Stomach (tissue), 9 donors: ENCODE measurements around the gene ROCK2. TPM values are rescaled to one million over a fixed set of nuclear protein-coding genes. Genes with fewer than 3 reads are reported as not detected.

Experiments
- DNase-seq, 2 donors: peaks; one replicate each; pipeline versions ENCODE4 v3.0.0 to v3.0.0-alpha.2; 2013 to 2019
- H3K27ac ChIP-seq, 5 donors: fragments of 200-600 bp in 4 of 5; sonication (generic) in 4 of 5; one replicate each; pipeline ENCODE4 v1.5.1; 2013 to 2019; ENCODE audit warnings: mild to moderate bottlenecking in 1 of 5, moderate library complexity in 1 of 5
- H3K27me3 ChIP-seq, 3 donors: fragments of 200-600 bp; sonication (generic); one replicate each; pipeline ENCODE4 v1.5.1; 2017 to 2019; ENCODE audit warnings: mixed run types in 1 of 3
- H3K36me3 ChIP-seq, 4 donors: fragments of 200-600 bp; sonication (generic); 1 replicate in 3 of 4; 2 replicates in 1 of 4; pipeline ENCODE4 v1.5.1; 2016 to 2019
- H3K4me1 ChIP-seq, 4 donors: fragments of 200-600 bp; sonication (generic); one replicate each; pipeline ENCODE4 v1.5.1; 2016 to 2019
- H3K4me3 ChIP-seq, 4 donors: fragments of 200-600 bp; sonication (generic) in 3 of 4; one replicate each; pipeline ENCODE4 v1.5.1; 2016 to 2019; ENCODE audit warnings: mild to moderate bottlenecking in 1 of 4
- H3K9me3 ChIP-seq, 4 donors: fragments of 200-600 bp; sonication (generic); one replicate each; pipeline ENCODE4 v1.5.1; 2016 to 2019
- EP300 ChIP-seq: sonication (generic); formaldehyde crosslinking; IDR thresholded peaks from one replicate; pipeline ENCODE4 v1.6.1; 2017; ENCODE audit warnings: antibody characterized with exemption
- POLR2A ChIP-seq, 4 donors: fragments of 450-650 bp; IDR thresholded peaks; one replicate each; pipeline ENCODE4 v1.6.1; 2016; ENCODE audit warnings: antibody characterized with exemption in 4 of 4, control low read depth in 2 of 4, mild to moderate bottlenecking in 1 of 4, moderate library complexity in 1 of 4
- POLR2AphosphoS5 ChIP-seq, 3 donors: sonication (generic); formaldehyde crosslinking; IDR thresholded peaks; one replicate each; pipeline ENCODE4 v1.6.1; 2016; ENCODE audit warnings: antibody characterized with exemption in 3 of 3
- WGBS, 5 donors: extraction: QIAGEN DNeasy Blood & Tissue Kit in 3 of 5; methylation state at CpG; one replicate each; pipeline versions ENCODE4 v1.1.5 to v1.1.7; 2013 to 2018; 5-methylcytosine and 5-hydroxymethylcytosine counted together
- intact Hi-C: fragments of 100-400 bp; cut with DNase I; formaldehyde crosslinking; loops from one replicate; pipeline ENCODE4 v1.15.1; 2023; ENCODE audit warnings: low total_unique reads
- polyA plus RNA-seq, 3 donors: library from polyadenylated mRNA; stranded (reverse); fragments of 200-250 nt; gene quantifications; one replicate each; pipeline ENCODE4 v1.2.3, GENCODE V29; 2013
- total RNA-seq, 5 donors: library from RNA; depleted of rRNA; stranded (reverse); fragments of >200 nt; gene quantifications; one replicate each; pipeline versions ENCODE4 v1.1.0 to v1.2.3, GENCODE V29; 2014 to 2016
- TF ChIP-seq, protein P1 (sequence below), 7 experiments: fragments of 450-650 bp in 4 of 7; fragments of 200-600 bp in 3 of 7; sonication (generic) in 3 of 7; IDR thresholded peaks; one replicate each; pipeline ENCODE4 v1.5.1; 2016 to 2019; ENCODE audit warnings: antibody characterized with exemption in 7 of 7, control low read depth in 2 of 7, mild to moderate bottlenecking in 1 of 7
- donor health status: healthy with polysubstance abuse.
- donor health status: Bipolar disorder and iron deficiency.
- donor health status: healthy.

The ROCK2 gene
- total and polyA plus RNA-seq, 8 donors: 5.6 to 113 (median 35.9) TPM

DNA sequence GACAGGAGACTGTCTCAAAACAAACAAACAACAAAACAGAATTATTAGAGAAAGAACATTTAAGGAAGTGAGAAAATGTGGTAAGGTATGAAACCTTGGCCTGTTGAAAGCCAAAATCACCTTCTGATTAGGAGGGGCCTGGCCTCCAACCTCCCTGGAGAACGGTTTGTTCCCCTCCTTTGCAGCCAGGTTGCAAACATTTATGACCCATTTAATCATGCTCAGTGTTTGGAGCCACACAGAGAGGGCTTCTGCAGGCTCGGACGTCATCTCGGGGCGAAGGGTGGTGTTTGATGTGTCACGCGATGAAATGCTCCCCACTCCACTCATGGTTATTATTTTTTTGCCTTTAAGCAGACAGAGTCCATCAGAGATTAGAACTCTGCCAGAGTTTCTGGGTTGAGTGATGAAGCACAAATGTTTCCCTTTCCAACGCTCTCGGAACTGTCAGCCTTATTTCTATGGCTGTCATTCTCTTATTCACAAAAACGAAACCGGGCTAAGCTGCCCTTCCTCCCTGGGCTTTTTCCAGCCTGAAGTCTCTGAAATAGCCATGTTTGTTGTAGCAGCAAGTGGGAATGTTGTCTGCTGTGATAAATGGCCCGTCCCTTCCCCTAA lies 33.6 kb upstream of the ROCK2 start:
- 48 to 74% (median 58%) methylated on average over 12 of the region's 12 CpGs for WGBS, 5 donors
- Histone ChIP-seq H3K27me3 (no peaks in the 10 kb centered on the region), H3K36me3 (no peaks in the 10 kb centered on the region), H3K4me1 (peaks cover 19 to 51% (median 38%) of the 10 kb centered on the region in 4 donors), H3K27ac (peak overlapping the region; percentile 27 to 91 (median 74)), H3K9me3 (no peaks in the 10 kb centered on the region), H3K4me3 (no peak overlapping the region)
- TF ChIP-seq POLR2A (IDR thresholded peaks at IDR 0.05) (no peak), POLR2AphosphoS5 (IDR thresholded peaks at IDR 0.05) (peak in 2 of 3 donors; percentile 4 to 38), EP300 (peak; percentile 76)
- TF ChIP-seq, protein P1, sequence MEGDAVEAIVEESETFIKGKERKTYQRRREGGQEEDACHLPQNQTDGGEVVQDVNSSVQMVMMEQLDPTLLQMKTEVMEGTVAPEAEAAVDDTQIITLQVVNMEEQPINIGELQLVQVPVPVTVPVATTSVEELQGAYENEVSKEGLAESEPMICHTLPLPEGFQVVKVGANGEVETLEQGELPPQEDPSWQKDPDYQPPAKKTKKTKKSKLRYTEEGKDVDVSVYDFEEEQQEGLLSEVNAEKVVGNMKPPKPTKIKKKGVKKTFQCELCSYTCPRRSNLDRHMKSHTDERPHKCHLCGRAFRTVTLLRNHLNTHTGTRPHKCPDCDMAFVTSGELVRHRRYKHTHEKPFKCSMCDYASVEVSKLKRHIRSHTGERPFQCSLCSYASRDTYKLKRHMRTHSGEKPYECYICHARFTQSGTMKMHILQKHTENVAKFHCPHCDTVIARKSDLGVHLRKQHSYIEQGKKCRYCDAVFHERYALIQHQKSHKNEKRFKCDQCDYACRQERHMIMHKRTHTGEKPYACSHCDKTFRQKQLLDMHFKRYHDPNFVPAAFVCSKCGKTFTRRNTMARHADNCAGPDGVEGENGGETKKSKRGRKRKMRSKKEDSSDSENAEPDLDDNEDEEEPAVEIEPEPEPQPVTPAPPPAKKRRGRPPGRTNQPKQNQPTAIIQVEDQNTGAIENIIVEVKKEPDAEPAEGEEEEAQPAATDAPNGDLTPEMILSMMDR (IDR thresholded peaks at IDR 0.05): no peak
- DNase-seq: peak in 1 of 2 donors; percentile 64
- intact Hi-C loops: no loop called here

DNA sequence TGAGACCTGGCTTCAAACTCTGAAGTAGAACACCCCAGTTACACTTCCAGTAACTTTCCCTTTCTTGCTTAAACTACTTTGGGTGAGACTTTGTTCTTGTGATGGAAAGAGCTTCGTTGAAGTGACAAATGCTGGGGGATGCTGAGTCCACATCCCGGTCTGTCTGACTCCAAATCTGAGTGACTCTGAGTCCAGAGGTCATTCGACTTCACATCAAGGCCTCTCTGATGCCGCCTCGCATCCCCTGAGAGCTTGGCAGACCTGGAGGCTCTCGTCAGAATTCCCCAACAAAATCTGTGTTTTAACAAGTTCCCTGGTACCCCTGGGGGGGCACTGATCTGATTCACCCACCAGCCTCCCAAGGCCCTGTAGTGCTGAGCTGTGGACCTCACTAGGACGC lies 31.6 kb upstream of the ROCK2 start:
- H3K9me3 ChIP-seq: no peaks in the 10 kb centered on the region
- intact Hi-C loops: no loop called here
- no peak overlapping the region for H3K4me3 ChIP-seq
- no peaks in the 10 kb centered on the region for H3K36me3 ChIP-seq
- WGBS, 5 donors: 81 to 93% (median 90%) methylated on average over 7 of the region's 7 CpGs
- H3K27me3 ChIP-seq: no peaks in the 10 kb centered on the region
- H3K4me1 ChIP-seq: peaks cover 36 to 69% (median 53%) of the 10 kb centered on the region in 4 donors
- TF ChIP-seq POLR2A (IDR thresholded peaks at IDR 0.05) (no peak), EP300 (no peak), POLR2AphosphoS5 (IDR thresholded peaks at IDR 0.05) (no peak)
- TF ChIP-seq, protein P1 (IDR thresholded peaks at IDR 0.05): no peak
- H3K27ac ChIP-seq: peak overlapping the region in 4 of 5 donors; percentile 75 to 91 (median 88)
- DNase-seq: no peak

DNA sequence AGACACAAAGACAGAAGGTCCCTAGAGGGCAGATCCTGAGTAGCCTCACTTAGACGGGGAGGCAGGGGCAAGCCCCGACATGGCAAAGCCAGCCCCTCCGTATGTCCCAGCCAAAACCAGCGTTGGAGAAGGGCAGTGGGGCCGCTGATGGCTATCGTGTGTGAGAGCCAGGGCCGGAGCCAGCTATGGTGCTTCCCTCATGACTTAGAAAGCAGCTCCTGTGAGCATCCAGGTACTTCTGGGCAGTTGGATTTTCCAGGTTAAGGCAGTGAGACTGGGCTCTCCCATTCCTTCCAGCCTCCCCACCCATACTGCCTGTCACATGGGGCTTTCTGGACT lies 31.2 kb upstream of the ROCK2 start:
- Histone ChIP-seq H3K4me3 (no peak overlapping the region), H3K4me1 (peaks cover 40 to 73% (median 57%) of the 10 kb centered on the region in 4 donors), H3K36me3 (no peaks in the 10 kb centered on the region), H3K27me3 (no peaks in the 10 kb centered on the region), H3K9me3 (no peaks in the 10 kb centered on the region), H3K27ac (peak overlapping the region; percentile 61 to 91 (median 85))
- WGBS, 5 donors: 71 to 88% (median 81%) methylated on average over 7 of the region's 7 CpGs
- DNase-seq: no peak
- intact Hi-C loops: no loop called here
- TF ChIP-seq, protein P1 (IDR thresholded peaks at IDR 0.05): no peak
- TF ChIP-seq POLR2AphosphoS5 (IDR thresholded peaks at IDR 0.05): no peak
- no peak for TF ChIP-seq EP300
- TF ChIP-seq POLR2A (IDR thresholded peaks at IDR 0.05): no peak

DNA sequence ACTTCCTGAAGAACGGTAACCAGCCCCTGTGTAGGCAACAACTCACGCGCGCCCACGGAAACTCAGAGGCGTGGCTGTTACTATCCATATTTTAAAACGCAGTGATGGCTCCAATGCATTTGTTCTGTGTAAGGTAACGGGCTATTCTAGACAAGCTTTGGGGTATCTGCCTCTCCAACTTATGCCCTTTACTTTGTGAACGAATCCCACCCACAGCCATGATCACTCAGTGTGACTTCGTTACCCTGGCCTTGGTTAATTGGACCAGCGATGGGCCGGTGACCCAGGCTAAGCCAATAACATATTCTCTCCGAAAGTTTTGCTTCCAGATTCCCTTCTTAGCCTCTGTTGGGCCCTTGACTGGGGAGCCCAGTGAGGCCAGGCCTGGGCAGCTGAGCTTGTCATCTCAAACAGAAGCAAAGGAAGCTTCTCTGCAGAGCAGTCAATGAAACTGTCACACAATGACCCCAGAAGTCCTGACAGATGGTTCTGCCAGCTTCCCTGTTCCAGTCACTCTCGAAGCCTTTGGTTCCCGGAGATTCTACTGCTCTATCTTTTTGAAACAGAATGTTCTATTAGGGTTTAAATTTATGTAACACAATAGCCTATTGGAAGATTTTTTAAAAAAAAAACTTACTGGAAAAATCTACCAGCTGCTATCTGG lies 30.7 kb upstream of the ROCK2 start:
- TF ChIP-seq POLR2AphosphoS5 (IDR thresholded peaks at IDR 0.05) (no peak), POLR2A (IDR thresholded peaks at IDR 0.05) (no peak), EP300 (no peak)
- TF ChIP-seq, protein P1 (IDR thresholded peaks at IDR 0.05): no peak
- peaks cover 43 to 76% (median 60%) of the 10 kb centered on the region in 4 donors for H3K4me1 ChIP-seq
- DNase-seq: no peak
- WGBS, 5 donors: 63 to 78% (median 70%) methylated on average over 15 of the region's 15 CpGs
- no peak overlapping the region for H3K4me3 ChIP-seq
- no peaks in the 10 kb centered on the region for H3K27me3 ChIP-seq
- H3K27ac ChIP-seq: peak overlapping the region; percentile 73 to 91 (median 85)
- no peaks in the 10 kb centered on the region for H3K36me3 ChIP-seq
- intact Hi-C loops: no loop called here
- no peaks in the 10 kb centered on the region for H3K9me3 ChIP-seq
